ENCODE results near the gene PDCD1LG2. TPM values are rescaled to one million over a fixed set of nuclear protein-coding genes. Genes with fewer than 3 reads are reported as not detected.

The PDCD1LG2 gene
- polyA plus RNA-seq, 1 experiment = 49.8 TPM

DNA sequence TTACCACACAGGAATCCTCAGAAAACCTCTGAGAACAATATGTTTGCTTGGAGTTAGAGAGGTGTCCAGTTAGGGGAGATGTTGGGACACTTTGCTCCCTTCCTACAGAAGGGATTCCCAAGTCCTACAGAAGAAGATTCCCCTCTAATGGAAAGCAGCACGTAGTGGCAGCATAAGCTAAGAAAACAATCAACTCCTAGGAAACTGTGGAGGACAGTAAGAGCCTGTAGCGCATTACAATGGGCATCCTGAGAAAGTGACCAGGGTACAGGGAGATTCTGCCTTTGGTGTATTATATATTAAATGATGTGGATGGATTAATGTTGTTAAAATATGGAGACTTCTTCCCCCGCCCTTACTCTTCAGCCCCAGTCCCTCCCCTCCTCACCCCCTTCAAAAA, 104.7 kb downstream of the PDCD1LG2 start:
- Histone ChIP-seq H3K4me3 (ENCODE audit: low read depth, low read length) (no peak overlapping the region), H3K27me3 (ENCODE audit: control insufficient read depth, insufficient read depth, low read length) (no peaks in the 10 kb centered on the region), H3K36me3 (ENCODE audit: control insufficient read depth, insufficient read depth, low read length) (no peaks in the 10 kb centered on the region)
- CTCF ChIA-PET = no interaction called here
- DNase-seq (ENCODE audit: low read depth) = no peak
- TF ChIP-seq, protein P1, sequence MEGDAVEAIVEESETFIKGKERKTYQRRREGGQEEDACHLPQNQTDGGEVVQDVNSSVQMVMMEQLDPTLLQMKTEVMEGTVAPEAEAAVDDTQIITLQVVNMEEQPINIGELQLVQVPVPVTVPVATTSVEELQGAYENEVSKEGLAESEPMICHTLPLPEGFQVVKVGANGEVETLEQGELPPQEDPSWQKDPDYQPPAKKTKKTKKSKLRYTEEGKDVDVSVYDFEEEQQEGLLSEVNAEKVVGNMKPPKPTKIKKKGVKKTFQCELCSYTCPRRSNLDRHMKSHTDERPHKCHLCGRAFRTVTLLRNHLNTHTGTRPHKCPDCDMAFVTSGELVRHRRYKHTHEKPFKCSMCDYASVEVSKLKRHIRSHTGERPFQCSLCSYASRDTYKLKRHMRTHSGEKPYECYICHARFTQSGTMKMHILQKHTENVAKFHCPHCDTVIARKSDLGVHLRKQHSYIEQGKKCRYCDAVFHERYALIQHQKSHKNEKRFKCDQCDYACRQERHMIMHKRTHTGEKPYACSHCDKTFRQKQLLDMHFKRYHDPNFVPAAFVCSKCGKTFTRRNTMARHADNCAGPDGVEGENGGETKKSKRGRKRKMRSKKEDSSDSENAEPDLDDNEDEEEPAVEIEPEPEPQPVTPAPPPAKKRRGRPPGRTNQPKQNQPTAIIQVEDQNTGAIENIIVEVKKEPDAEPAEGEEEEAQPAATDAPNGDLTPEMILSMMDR (IDR thresholded peaks at IDR 0.05; ENCODE audit: insufficient read depth, low read depth, low read length) = no peak
- POLR2A ChIA-PET = no interaction called here

DNA sequence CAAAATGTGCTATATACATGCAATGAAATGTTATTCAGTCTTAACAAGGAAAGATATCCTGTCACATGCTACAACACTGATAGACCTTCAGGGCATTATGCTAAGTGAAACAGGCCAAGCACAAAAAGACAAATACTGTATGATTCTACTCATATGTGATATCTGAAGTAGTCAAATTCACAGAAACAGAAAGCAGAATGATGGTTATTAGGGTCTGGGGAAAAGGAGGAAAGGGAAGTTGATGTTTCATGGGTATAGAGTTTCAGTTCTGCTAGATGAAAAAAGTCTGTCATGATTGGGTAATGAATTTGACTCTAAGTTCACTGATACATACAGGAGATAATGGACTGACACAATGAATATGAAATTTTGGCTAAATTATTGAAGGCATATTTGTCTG, 107.4 kb downstream of the PDCD1LG2 start:
- Histone ChIP-seq H3K4me3 (ENCODE audit: low read depth, low read length) (no peak overlapping the region), H3K27me3 (ENCODE audit: control insufficient read depth, insufficient read depth, low read length) (no peaks in the 10 kb centered on the region), H3K36me3 (ENCODE audit: control insufficient read depth, insufficient read depth, low read length) (no peaks in the 10 kb centered on the region)
- POLR2A ChIA-PET = no interaction called here
- TF ChIP-seq, protein P1 (IDR thresholded peaks at IDR 0.05; ENCODE audit: insufficient read depth, low read depth, low read length) = no peak
- CTCF ChIA-PET = no interaction called here
- no peak for DNase-seq (ENCODE audit: low read depth)

DNA sequence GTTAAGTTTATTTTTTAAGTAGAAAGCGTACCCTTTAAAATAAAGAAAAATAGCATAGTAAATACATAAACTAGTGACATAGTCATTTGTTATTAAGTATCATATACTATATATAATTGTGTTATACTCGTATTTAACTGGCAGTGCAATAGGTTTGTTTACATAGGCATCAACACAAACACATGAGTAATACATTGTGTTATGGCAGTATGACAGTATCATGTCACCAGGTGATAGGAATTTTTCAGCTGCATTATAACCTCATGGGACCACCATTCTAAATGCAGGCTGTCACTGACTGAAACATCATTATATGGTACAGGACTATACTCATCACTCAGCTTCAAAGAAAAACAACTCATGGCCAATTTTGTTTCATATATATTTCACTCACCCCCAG, 110.2 kb downstream of the PDCD1LG2 start:
- TF ChIP-seq, protein P1 (IDR thresholded peaks at IDR 0.05; ENCODE audit: insufficient read depth, low read depth, low read length) = no peak

More for the DNA sequence above, 110.2 kb downstream of the PDCD1LG2 start:
- Histone ChIP-seq H3K27me3 (ENCODE audit: control insufficient read depth, insufficient read depth, low read length) (no peaks in the 10 kb centered on the region), H3K36me3 (ENCODE audit: control insufficient read depth, insufficient read depth, low read length) (no peaks in the 10 kb centered on the region), H3K4me3 (ENCODE audit: low read depth, low read length) (no peak overlapping the region)
- CTCF ChIA-PET = interaction anchor here (1.4 to 3.9 kb wide), 2 partner anchors 20 to 33 kb away, joined by 3 to 17 read pairs; no protein-coding TSS in a partner anchor
- POLR2A ChIA-PET = interaction anchor here (0.5 kb wide), 1 partner anchor 63 kb away, joined by 3 read pairs; no protein-coding TSS in a partner anchor
- DNase-seq (ENCODE audit: low read depth) = no peak

Other genes with a start within 250 kb of the PDCD1LG2 start
- not detected in 2 replicates for gene RLN2, start 205.8 kb upstream of the PDCD1LG2 start, polyA plus RNA-seq (2011; rRNA removed)
- gene RLN1, start 170.7 kb upstream of the PDCD1LG2 start, polyA plus RNA-seq (2011; rRNA removed) = not detected in 2 replicates
- 7.7 and 14.2 TPM in 2 replicates for gene PLGRKT, start 72.6 kb upstream of the PDCD1LG2 start, polyA plus RNA-seq (2011; rRNA removed)
- gene CD274, start 60.0 kb upstream of the PDCD1LG2 start, polyA plus RNA-seq (2011; rRNA removed) = 3.8 and 4.4 TPM in 2 replicates
- 52.3 and 70.3 TPM in 2 replicates for gene RIC1, start 118.6 kb downstream of the PDCD1LG2 start, polyA plus RNA-seq (2011; rRNA removed)

Data from BJ (cell line).